NCI-H2107 treated with DMSO at 0.1 percent for 48 hours (cell line): ENCODE data around the gene LTA4H.
A peak's percentile ranks its signal among the peaks of the same experiment; 100 is the strongest.

Experiments
- DNase-seq: peaks from one replicate; lab custom pipeline; 2025; ENCODE audit not compliant: unreplicated experiment; lab: John Stamatoyannopoulos, UW

The LTA4H gene

DNA sequence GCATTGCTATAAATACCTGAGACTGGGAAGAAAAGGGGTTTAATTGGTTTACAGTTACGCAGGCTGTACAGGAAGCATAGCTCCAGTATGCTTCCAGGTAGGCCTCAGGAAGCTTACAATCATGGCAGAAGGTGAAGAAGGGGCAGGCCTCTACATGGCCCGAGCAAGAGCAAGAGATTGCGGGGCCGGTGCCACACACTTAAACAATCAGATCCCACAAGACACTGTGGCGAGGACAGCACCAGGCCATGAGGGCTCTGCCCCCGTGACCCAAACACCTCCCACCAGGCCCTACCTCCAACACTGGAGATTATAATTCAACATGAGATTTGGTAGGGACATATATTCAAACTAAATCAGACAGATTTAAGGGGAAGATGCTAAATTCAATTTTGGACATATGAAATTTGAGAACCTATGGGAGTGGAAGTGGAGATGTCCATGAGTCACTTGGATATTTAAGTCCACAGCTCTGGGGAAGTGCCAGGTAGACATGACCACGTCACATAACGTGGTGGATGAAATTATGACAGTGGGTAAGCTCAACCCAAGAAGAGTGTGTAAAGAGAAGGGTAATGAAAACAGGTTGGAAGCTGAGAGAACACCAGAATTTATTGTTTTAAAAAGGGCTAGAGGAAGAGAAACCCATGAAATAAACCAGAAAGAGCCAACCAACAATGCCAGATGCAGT is 1.5 kb upstream of the LTA4H start:
- DNase-seq: no peak

DNA sequence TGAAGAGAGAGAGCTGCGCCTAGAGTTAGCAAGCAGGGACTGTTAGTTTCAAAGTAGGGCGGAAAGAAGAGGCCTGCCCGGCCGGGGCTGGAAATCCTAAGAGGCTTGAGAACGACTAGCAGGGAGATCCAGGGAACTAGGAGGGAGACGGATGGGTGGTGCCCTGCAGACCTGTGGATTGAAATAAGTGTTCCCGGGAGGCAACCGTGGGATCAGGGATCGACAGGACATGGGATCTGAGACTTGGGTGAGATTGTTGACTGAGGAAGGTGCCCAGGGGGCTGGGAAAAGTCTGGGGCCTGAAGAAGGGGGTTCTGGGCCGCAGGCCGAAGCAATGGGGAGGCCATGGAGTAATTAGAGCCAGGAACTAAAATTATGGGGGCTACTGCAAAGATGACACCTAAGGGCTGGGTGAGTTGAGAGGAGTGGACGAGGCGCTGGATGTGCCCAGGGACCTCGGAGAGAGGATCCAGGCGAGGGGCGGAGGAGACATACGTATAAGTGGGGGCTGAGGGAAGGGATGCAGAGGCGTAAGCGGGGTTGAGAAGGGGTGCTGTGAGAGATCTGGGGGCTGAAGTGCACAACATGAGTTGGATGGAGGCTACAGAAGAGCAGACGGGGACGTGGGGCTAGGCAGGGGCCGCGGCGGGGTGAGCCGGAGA is 635 bp downstream of the LTA4H start:
- DNase-seq: peak; percentile 25

DNA sequence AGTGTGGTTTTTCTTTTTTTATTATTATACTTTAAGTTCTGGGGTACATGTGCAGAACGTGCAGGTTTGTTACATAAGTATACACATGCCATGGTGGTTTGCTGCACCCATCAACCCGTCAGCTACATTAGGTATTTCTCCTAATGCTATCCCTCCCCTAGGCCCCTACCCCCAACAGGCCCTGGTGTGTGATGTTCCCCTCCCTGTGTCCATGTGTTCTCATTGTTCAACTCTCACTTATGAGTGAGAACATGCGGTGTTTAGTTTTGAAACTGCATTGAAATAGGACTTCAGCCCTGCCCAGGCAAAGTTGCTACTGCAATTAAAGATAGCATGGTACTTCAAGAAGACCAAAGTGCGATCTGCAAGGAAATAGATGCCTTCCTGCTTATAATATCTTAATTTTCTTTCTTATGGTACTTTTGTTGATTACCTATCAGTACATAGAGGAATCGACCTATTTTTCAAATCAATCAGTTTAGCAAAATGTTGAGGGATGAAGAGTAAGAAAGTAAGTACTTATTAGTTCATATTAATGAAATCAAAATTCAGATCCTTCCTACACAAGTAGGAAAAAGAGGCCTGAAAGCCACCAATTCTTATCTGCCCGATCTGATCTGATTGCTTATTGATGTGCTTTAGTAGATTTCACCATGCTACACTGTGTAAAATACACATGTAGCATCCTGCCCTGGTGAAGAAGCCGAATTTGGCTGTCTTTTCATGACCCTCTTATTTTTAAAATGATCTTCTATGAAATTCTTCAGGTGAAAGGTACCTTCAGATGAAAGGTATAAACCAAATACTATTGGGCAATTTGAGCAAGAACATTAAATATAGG is 1.6 kb downstream of the LTA4H start:
- DNase-seq: no peak

GRCh38 chr12:96029826-96030225 is 5.6 kb downstream of the LTA4H start:
- no peak for DNase-seq

DNA sequence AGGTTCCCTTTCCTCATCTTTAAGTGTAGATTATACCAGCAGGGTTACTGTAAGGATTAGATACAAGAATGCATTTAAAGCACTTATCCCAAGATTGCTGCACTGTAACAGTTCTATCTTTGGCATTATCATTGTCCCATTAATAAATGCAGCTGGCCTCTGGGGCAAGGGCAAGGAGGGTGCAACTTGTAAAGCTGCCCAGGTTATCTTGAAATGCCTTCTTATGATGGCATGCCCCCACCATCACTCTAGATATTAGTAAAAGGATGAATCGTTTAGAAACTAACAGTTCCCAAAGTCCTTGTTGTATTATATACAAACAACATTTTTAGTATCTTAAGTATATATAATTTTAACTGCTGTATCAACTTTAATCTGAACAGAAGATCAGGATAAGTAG is 6.8 kb downstream of the LTA4H start:
- DNase-seq: no peak

- no peak for DNase-seq
These were observed 9.1 kb downstream of the LTA4H start for GRCh38 chr12:96026331-96026730.

DNA sequence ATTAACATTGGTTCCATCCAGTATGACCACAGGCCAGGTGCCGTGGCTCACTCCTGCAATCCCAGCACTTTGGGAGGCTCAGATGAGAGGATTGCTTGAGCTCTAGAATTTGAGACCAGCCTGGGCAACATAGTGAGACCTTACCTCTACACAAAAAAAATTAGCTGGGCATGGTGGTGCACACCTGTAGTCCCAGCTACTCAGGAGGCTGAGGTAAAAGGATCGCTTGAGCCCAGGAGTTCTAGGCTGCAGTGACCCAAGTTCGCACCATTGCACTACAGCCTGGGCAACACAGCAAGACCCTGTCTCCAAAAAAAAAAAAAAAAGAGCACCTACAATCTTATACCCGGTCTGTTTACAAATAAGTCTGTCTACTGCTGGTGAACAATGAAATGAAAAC is 9.9 kb downstream of the LTA4H start:
- DNase-seq: no peak

GRCh38 chr12:96020314-96021003 is 14.9 kb downstream of the LTA4H start:
- no peak for DNase-seq

DNA sequence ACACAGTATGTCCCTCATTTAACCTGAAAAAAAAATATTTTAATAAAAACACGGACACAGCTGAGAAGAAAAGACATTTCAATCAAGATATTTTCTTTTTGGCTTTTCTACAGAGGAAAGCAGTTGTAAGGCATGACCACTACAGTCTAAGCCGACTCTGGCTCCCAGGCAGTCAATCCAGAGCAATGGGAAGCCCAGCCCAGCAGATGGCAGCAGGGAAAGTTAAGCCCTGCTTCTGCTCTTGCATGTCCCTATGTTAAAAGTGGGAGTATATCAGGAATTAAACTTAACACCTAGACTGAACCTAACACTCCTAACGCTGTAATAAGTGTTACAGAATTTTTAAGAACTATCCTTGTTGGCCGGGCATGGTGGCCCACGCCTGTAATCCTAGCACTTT is 19.7 kb downstream of the LTA4H start:
- DNase-seq: peak; percentile 2

DNA sequence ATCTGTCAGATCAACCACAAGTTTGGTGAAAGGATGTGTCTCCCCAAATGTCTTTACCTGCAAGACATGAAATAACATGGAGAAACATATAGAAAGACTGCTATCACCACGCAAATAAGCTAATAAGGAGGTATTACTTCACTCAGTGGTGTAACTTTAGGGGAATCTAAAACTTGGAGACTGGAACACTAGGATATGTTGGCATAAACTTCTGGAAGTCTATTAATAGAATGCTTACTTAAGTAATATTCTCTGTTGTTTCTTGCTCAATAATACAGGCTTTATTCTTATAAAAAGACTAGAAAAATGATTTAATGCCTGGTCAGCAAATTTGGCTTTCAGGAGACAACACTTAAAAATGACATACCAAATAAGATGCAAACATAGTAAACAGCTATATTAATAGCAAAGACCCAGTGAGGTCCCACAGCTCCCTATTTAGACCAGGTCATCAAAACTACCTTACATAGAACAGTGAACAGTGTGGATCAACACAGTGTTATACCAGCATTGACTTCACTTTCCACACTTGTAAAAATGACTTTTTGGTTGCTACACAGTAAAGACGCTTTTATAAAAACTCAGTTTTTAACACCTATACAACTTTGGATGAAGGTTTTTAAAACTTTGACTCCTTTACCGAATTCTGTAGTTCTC is 20.3 kb downstream of the LTA4H start:
- DNase-seq: no peak

GRCh38 chr12:96007729-96008128 is 27.7 kb downstream of the LTA4H start:
- no peak for DNase-seq

- DNase-seq: no peak
These were observed 28.7 kb downstream of the LTA4H start for GRCh38 chr12:96006727-96007126.

GRCh38 chr12:96000858-96001257 is 34.5 kb downstream of the LTA4H start:
- no peak for DNase-seq

DNA sequence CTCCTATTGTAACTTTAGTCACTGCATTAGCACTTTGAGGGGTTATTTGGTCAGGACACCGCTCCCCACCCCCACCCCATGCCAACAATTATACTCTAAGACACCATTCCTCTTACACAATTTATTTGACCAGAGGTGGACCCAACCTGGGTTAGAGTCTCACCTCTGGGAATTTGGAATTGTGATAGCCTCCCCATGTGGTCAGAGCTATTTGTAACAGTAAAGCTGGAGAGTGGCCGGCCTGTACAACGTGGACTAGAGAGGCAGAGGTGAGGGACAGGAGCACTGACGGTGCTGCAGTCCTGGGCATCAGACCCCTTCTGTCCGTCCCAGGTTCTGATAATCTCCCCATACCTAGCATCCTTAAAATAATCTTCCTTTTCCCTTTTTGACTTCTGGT is 35.9 kb downstream of the LTA4H start:
- no peak for DNase-seq

DNA sequence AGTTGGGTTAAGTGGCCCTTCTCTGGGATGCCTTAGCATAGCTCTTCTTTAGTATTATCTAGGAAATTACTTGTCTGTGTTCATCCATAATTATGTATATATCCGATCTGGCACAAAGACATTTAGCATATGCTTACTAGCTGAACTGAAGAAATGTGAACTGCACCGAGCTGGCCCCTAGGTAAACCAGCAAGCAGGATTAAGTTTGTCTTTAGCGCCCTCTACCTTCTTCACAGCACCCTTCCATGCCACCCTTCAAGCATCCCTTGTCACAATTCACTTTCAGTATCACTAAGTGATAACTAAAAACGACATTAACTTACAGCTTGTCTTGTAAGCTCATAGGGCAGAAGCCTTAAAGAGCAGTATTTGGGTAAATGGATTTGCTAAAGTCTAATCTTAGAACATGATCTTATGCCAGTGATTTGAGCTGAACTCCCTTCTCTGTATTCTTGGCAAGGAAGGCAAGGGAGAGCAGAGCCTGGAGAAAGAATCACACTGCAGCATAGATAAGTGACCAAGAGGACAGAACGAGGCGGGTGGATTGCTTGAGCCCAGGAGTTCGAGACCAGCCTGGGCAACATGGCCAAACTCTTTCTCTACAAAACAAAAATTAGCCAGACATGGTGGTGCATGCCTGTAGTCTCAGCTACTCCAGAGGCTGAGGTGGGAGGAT is 36.6 kb downstream of the LTA4H start:
- peak; percentile 68 for DNase-seq

- DNase-seq: no peak
These were observed 37.4 kb downstream of the LTA4H start for GRCh38 chr12:95997911-95998510.

- DNase-seq: no peak
These were observed 38.1 kb downstream of the LTA4H start for GRCh38 chr12:95997276-95997675.

DNA sequence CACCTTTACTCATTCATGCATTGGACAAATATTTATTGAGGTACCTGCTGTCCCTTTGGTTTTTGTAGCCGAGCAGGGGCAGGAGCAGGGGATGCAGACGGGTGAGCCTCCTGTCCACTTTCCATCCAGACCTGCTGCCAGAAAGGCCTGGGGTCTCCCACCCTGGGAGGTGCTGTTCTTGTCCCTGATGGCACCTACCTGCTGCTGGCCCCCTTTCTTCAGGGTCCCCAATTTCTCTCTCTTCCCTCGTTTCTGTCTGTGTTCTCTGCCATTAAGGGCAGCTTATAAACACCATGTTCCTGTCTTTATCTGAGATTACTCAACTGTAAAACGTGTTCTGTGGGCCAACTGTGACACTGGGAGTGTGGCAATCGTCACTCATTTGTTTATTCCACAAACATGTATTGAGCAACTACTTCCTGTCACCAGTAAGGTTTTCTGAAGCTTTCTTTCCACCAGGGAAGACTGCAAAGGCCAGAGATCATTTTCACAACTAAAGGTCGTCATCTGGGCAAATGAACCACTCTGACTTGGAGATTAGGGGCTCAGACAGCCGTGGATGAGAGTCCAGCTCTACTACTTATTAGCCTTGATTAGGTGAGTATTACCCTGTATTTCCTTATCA is 39.2 kb downstream of the LTA4H start, which contains the start of gene HAL:
HAL (minus strand) TSS at position 311 of the 625 bp plus-strand sequence. CDS start 434 bp downstream, outside the sequence.
- no peak for DNase-seq
